OCI-LY1 (cell line): ENCODE data around the gene SPATA20.

Experiments
- H2AFZ ChIP-seq: fragments of 200-600 bp; sonication (generic), shearing (Covaris generic); 2 replicates; pipeline ENCODE4 v1.6.0; 2014; ENCODE audit warnings: antibody characterized with exemption, mild to moderate bottlenecking, low read length
- H3F3A ChIP-seq: fragments of 200-600 bp; sonication (generic), shearing (Covaris generic); 2 replicates; pipeline ENCODE4 v1.6.0; 2014; ENCODE audit warnings: mild to moderate bottlenecking, antibody characterized with exemption, low read length, moderate library complexity; ENCODE audit not compliant: insufficient read depth
- H3K27ac ChIP-seq: fragments of 200-600 bp; sonication (generic); 2 replicates; pipeline ENCODE4 v1.5.1; 2014; ENCODE audit warnings: low read length, mixed run types, mild to moderate bottlenecking, low read depth; ENCODE audit not compliant: poor library complexity, severe bottlenecking
- H3K27me3 ChIP-seq: fragments of 200-600 bp; sonication (generic); 2 replicates; pipeline ENCODE4 v1.6.0; 2014; ENCODE audit warnings: antibody characterized with exemption, mild to moderate bottlenecking, low read length, moderate library complexity; ENCODE audit not compliant: insufficient read depth
- H3K36me3 ChIP-seq: fragments of 200-600 bp; sonication (generic); 2 replicates; pipeline ENCODE4 v1.6.1; 2014; ENCODE audit warnings: mild to moderate bottlenecking, antibody characterized with exemption, low read length, moderate library complexity, mixed read lengths; ENCODE audit not compliant: insufficient read depth
- H3K4me1 ChIP-seq: fragments of 200-600 bp; sonication (generic); 2 replicates; pipeline ENCODE4 v1.5.1; 2014; ENCODE audit warnings: mild to moderate bottlenecking, low read length, moderate library complexity; ENCODE audit not compliant: insufficient read depth, severe bottlenecking
- H3K4me2 ChIP-seq: fragments of 200-600 bp; sonication (generic), shearing (Covaris generic); 2 replicates; pipeline ENCODE4 v1.6.1; 2014; ENCODE audit warnings: low read length
- H3K4me3 ChIP-seq: fragments of 200-600 bp; sonication (generic); 2 replicates; pipeline ENCODE4 v1.5.1; 2014; ENCODE audit warnings: low read length, low read depth, mild to moderate bottlenecking, mixed read lengths; ENCODE audit not compliant: poor library complexity, severe bottlenecking
- H3K79me2 ChIP-seq: fragments of 200-600 bp; shearing (Covaris generic); 2 replicates; pipeline ENCODE4 v1.6.1; 2016; ENCODE audit warnings: mixed run types, low read length, mixed read lengths; ENCODE audit not compliant: insufficient read depth
- H3K9ac ChIP-seq: fragments of 200-600 bp; sonication (generic), shearing (Covaris generic); 2 replicates; pipeline ENCODE4 v1.6.1; 2014; ENCODE audit warnings: mild to moderate bottlenecking, low read length, mixed read lengths
- H3K9me2 ChIP-seq: fragments of 200-600 bp; sonication (generic), shearing (Covaris generic); 2 replicates; pipeline ENCODE4 v1.6.1; 2014; ENCODE audit warnings: low read depth, mild to moderate bottlenecking, low read length, mixed read lengths
- H3K9me3 ChIP-seq: fragments of 200-600 bp; shearing (Covaris generic); 2 replicates; pipeline ENCODE4 v1.6.1; 2014; ENCODE audit warnings: low read length, mixed read lengths
- H4K20me1 ChIP-seq: fragments of 200-600 bp; sonication (generic), shearing (Covaris generic); 2 replicates; pipeline ENCODE4 v1.6.0; 2016; ENCODE audit warnings: mild to moderate bottlenecking, low read length; ENCODE audit not compliant: insufficient read depth
- CTCF ChIP-seq: fragments of 200-600 bp; sonication (generic), shearing (Covaris generic); IDR thresholded peaks from 2 replicates; pipeline ENCODE4 v1.5.1; 2017; ENCODE audit warnings: mild to moderate bottlenecking, antibody characterized with exemption, low read length, moderate library complexity, mixed read lengths
- EZH2 ChIP-seq: fragments of 200-600 bp; sonication (generic), shearing (Covaris generic); IDR thresholded peaks from 2 replicates; pipeline ENCODE4 v1.8.0; 2017; ENCODE audit warnings: borderline replicate concordance, mixed run types, mild to moderate bottlenecking, antibody characterized with exemption, low read length, moderate library complexity, mixed read lengths

SPATA20 gene

DNA sequence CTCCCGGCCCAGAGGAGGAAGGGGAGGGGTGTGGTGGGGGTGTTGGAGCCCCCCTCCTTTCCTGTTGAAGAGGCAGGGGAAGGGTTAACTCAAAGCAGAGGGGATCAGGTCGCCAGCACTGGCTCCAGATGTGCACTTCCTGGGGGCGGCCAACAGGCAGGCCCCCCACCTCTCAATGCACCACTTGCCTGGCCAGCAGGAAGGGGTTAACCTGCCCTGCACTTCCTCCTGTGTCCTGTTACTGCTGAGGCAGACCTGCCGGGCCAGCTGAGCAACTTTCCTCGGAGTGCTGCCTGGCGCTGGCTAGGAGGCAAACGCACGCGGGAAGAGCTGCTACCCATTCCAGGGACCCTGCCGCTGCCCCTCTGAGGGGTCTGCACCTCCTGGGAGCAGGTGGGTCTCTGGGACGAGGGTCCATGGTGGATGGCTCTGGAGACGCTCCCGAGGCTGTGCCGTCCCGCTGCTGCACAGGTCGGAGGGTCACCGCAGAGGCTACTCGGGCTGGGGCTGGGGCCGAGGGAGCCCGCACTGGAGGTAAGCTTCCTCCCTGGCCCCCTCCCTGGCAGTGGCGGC, 14.4 kb upstream of the SPATA20 start, which contains the start of gene EPN3:
EPN3 (plus strand) TSS at position 284 of the 573 bp plus-strand sequence. CDS start 3,822 bp downstream, outside the sequence.
- H3K27me3 ChIP-seq, result peaks cover 4% of the 10 kb centered on the region; the same call in 1 of the 2 replicates
- no peak within 1 kb of the TSS for H3K27ac ChIP-seq
- H3F3A ChIP-seq, result no peaks in the 10 kb centered on the region
- H2AFZ ChIP-seq, result no peak within 1 kb of the TSS
- H3K4me3 ChIP-seq, result no peak within 1 kb of the TSS
- H3K79me2 ChIP-seq, result no peaks in the 10 kb centered on the region
- H3K9me2 ChIP-seq, result no peaks in the 10 kb centered on the region
- H3K36me3 ChIP-seq, result no peaks in the 10 kb centered on the region
- no peaks in the 10 kb centered on the region for H3K4me1 ChIP-seq
- no peaks in the 10 kb centered on the region for H4K20me1 ChIP-seq
- no peak within 1 kb of the TSS for H3K4me2 ChIP-seq
- H3K9ac ChIP-seq, result no peak within 1 kb of the TSS
- no peaks in the 10 kb centered on the region for H3K9me3 ChIP-seq
- TF ChIP-seq EZH2 (no peak), CTCF (no peak)

DNA sequence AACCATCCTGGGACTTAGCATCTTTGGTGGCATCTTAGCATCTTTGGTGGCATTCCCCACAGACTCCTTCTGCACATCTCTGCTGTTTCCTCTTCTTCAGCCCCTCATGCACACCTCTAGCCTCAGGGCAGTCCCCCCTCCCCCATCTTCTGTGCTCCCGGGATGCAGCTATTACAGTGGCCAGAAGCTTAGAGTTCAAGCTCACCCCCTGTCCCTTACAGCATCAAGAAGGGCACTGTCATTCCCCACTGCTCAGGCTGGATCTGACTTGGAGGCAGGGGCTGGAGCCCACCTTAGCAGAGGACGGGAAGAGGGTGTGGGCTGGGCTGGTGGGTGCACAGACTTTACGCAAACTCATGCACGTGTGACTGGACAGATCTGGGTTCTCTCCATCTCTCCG, 13.8 kb upstream of the SPATA20 start:
- no peak overlapping the region for H3K27ac ChIP-seq
- no peaks in the 10 kb centered on the region for H3K36me3 ChIP-seq
- H3K4me1 ChIP-seq, result no peaks in the 10 kb centered on the region
- H3K9me3 ChIP-seq, result no peaks in the 10 kb centered on the region
- no peak overlapping the region for H3K4me3 ChIP-seq
- H3K27me3 ChIP-seq, result peaks cover 10% of the 10 kb centered on the region; the same call in 1 of the 2 replicates
- no peak for TF ChIP-seq EZH2
- no peak overlapping the region for H2AFZ ChIP-seq
- no peaks in the 10 kb centered on the region for H3K9me2 ChIP-seq
- H3K79me2 ChIP-seq, result no peaks in the 10 kb centered on the region
- no peak overlapping the region for H3K9ac ChIP-seq
- H3F3A ChIP-seq, result no peaks in the 10 kb centered on the region
- H3K4me2 ChIP-seq, result no peak overlapping the region
- H4K20me1 ChIP-seq, result no peaks in the 10 kb centered on the region

GRCh38 chr17:50533720-50534148, 13.2 kb upstream of the SPATA20 start:
- Histone ChIP-seq H3K4me3 (no peak overlapping the region), H3K4me1 (no peaks in the 10 kb centered on the region), H3F3A (no peaks in the 10 kb centered on the region), H3K79me2 (no peaks in the 10 kb centered on the region), H3K36me3 (no peaks in the 10 kb centered on the region), H3K9ac (no peak overlapping the region), H2AFZ (no peak overlapping the region), H3K27ac (no peak overlapping the region), H3K27me3 (peaks cover 10% of the 10 kb centered on the region; the same call in 1 of the 2 replicates), H3K9me2 (no peaks in the 10 kb centered on the region), H3K9me3 (no peaks in the 10 kb centered on the region), H3K4me2 (no peak overlapping the region), H4K20me1 (no peaks in the 10 kb centered on the region)
- TF ChIP-seq EZH2, result no peak
- no peak for TF ChIP-seq CTCF
